Ovary (tissue), 9 donors: ENCODE results near the gene TMEFF2. TPM values are rescaled to one million over a fixed set of nuclear protein-coding genes. Genes with fewer than 3 reads are reported as not detected.

Experiments
- DNase-seq, 5 donors: peaks; one replicate each; pipeline ENCODE4 v3.0.0-alpha.2; 2019 to 2020
- H3K27ac ChIP-seq, 2 donors: fragments of 200-600 bp; one replicate each; pipeline versions ENCODE4 v1.5.1 to v1.8.0; 2019 to 2022
- H3K27me3 ChIP-seq: fragments of 200-600 bp; one replicate; pipeline ENCODE4 v1.8.0; 2022
- H3K36me3 ChIP-seq: fragments of 200-600 bp; sonication (generic); one replicate; pipeline ENCODE4 v1.5.1; 2019
- H3K4me1 ChIP-seq: one replicate; pipeline ENCODE4 v1.8.1; 2013; ENCODE audit warnings: mild to moderate bottlenecking, moderate library complexity; ENCODE audit not compliant: insufficient read depth
- H3K4me3 ChIP-seq: fragments of 200-600 bp; sonication (generic); one replicate; pipeline ENCODE4 v1.5.1; 2017
- H3K9me3 ChIP-seq, 2 donors: fragments of 200-600 bp in 1 of 2; sonication (generic) in 1 of 2; one replicate each; pipeline versions ENCODE4 v1.5.1 to v1.8.1; 2013 to 2019; ENCODE audit warnings: mild to moderate bottlenecking in 1 of 2, moderate library complexity in 1 of 2
- CTCF ChIP-seq, 3 donors: fragments of 450-650 bp in 2 of 3; fragments of 200-600 bp in 1 of 3; IDR thresholded peaks; one replicate each; pipeline versions ENCODE4 v1.5.1 to v1.8.0; 2016 to 2022; ENCODE audit warnings: antibody characterized with exemption in 3 of 3, mild to moderate bottlenecking in 1 of 3
- EP300 ChIP-seq: sonication (generic); formaldehyde crosslinking; IDR thresholded peaks from one replicate; pipeline ENCODE4 v1.6.1; 2017; ENCODE audit warnings: antibody characterized with exemption
- POLR2A ChIP-seq: fragments of 450-650 bp; IDR thresholded peaks from one replicate; pipeline ENCODE4 v1.6.1; 2017; ENCODE audit warnings: antibody characterized with exemption, mild to moderate bottlenecking, moderate library complexity
- WGBS, 3 donors: extraction: QIAGEN DNeasy Blood & Tissue Kit in 1 of 3; methylation state at CpG; one replicate each; pipeline versions ENCODE4 v1.1.5 to v1.1.7; 2013 to 2017; 5-methylcytosine and 5-hydroxymethylcytosine counted together
- intact Hi-C, 4 donors: fragments of 100-400 bp; cut with DNase I; formaldehyde crosslinking; loops; one replicate each; pipeline versions ENCODE4 v1.11.0 to v1.15.1; 2022 to 2023
- polyA plus RNA-seq, 2 donors: library from polyadenylated mRNA; stranded (reverse); fragments of 200-250 nt in 1 of 2; fragments of 350-450 nt in 1 of 2; fragmentation: Illumina TruSeq in 1 of 2; extraction: RNeasy Lipid Tissue Mini Kit (QIAGEN cat#74804) in 1 of 2; gene quantifications; one replicate each; pipeline ENCODE4 v1.2.3, GENCODE V29; 2013 to 2014
- total RNA-seq, 7 donors: library from RNA; depleted of rRNA in 2 of 7; stranded (reverse); fragments of >200 nt in 2 of 7; fragmentation: NEBNext Ultra II Directional in 3 of 7; extraction: Animal tissue kit (Norgen Biotek cat#: 25700) in 3 of 7; gene quantifications; one replicate each; pipeline versions ENCODE4 v1.1.0 to v1.2.4, GENCODE V29; 2016 to 2023
- donor health status: DM: no; HTN: no; CAD: no; lungs with moderate emphysema.
- donor health status: DM: no; HTN: no; CAD: no.
- donor health status: Bipolar disorder and iron deficiency.
- donor health status: DM: yes; HTN: yes; CAD: no.
- donor health status: DM: no; HTN: no; CAD: no.
- donor health status: DM: yes; HTN: yes; CAD: no.

Gene TMEFF2
- total and polyA plus RNA-seq, 9 donors, result 0.05 to 0.34 (median 0.08) TPM; not detected in 5

- WGBS, 3 donors, result 81 to 88% (median 87%) methylated on average over 2 of the region's 2 CpGs
- DNase-seq, result no peak
- intact Hi-C loops, result loop anchor here (2.0 to 10.0 kb wide), 3 partner anchors 347 to 607 kb away; no protein-coding TSS in a partner anchor
- H3K4me1 ChIP-seq, result no peaks in the 10 kb centered on the region
- TF ChIP-seq CTCF (IDR thresholded peaks at IDR 0.05), result no peak
- TF ChIP-seq POLR2A, result no peak
- no peak for TF ChIP-seq EP300
- no peaks in the 10 kb centered on the region for H3K27me3 ChIP-seq
- H3K27ac ChIP-seq, result no peak overlapping the region
- H3K36me3 ChIP-seq, result no peaks in the 10 kb centered on the region
- no peak overlapping the region for H3K4me3 ChIP-seq
- no peaks in the 10 kb centered on the region for H3K9me3 ChIP-seq
Observed at GRCh38 chr2:192161656-192162290, 33.0 kb downstream of the TMEFF2 start.

GRCh38 chr2:192159736-192160135 lies 35.0 kb downstream of the TMEFF2 start:
- intact Hi-C loops, result loop anchor here (5.0 to 10.0 kb wide), 2 partner anchors 347 to 605 kb away; no protein-coding TSS in a partner anchor
- Histone ChIP-seq H3K27me3 (no peaks in the 10 kb centered on the region), H3K36me3 (no peaks in the 10 kb centered on the region), H3K4me1 (peaks cover 2% of the 10 kb centered on the region), H3K27ac (no peak overlapping the region), H3K4me3 (no peak overlapping the region), H3K9me3 (no peaks in the 10 kb centered on the region)
- TF ChIP-seq EP300 (no peak), POLR2A (no peak), CTCF (IDR thresholded peaks at IDR 0.05) (no peak)
- 57 to 90% (median 88%) methylated on average over 1 of the region's 1 CpG for WGBS, 3 donors
- no peak for DNase-seq

GRCh38 chr2:192159208-192159607 lies 35.5 kb downstream of the TMEFF2 start:
- intact Hi-C loops, result no loop called here
- H3K4me1 ChIP-seq, result peaks cover 2% of the 10 kb centered on the region
- 95 to 98% (median 95%) methylated on average over 2 of the region's 2 CpGs for WGBS, 3 donors

GRCh38 chr2:192157776-192158175 lies 37.0 kb downstream of the TMEFF2 start:
- WGBS, 3 donors, result 89 to 92% (median 90%) methylated on average over 4 of the region's 4 CpGs
- Histone ChIP-seq H3K36me3 (no peaks in the 10 kb centered on the region), H3K4me1 (peaks cover 2% of the 10 kb centered on the region), H3K9me3 (no peaks in the 10 kb centered on the region), H3K4me3 (no peak overlapping the region), H3K27me3 (no peaks in the 10 kb centered on the region), H3K27ac (no peak overlapping the region)
- no peak for DNase-seq
- intact Hi-C loops, result no loop called here
- no peak for TF ChIP-seq EP300
- no peak for TF ChIP-seq POLR2A
- TF ChIP-seq CTCF (IDR thresholded peaks at IDR 0.05), result no peak

More at GRCh38 chr2:192159208-192159607, 35.5 kb downstream of the TMEFF2 start:
- no peak for DNase-seq
- Histone ChIP-seq H3K9me3 (no peaks in the 10 kb centered on the region), H3K36me3 (no peaks in the 10 kb centered on the region), H3K4me3 (no peak overlapping the region), H3K27me3 (no peaks in the 10 kb centered on the region), H3K27ac (no peak overlapping the region)
- TF ChIP-seq EP300, result no peak
- no peak for TF ChIP-seq CTCF (IDR thresholded peaks at IDR 0.05)
- TF ChIP-seq POLR2A, result no peak
